NCI-H2081 treated with DMSO at 0.1 percent for 48 hours (cell line): ENCODE measurements around the gene FAM171A1.
"Not testable (repeated sequence)": the region's sequence is repeated elsewhere in the genome, so short reads cannot be mapped to it uniquely, and the experiment has no call there.

Experiments
- DNase-seq: peaks from one replicate; lab custom pipeline; 2025; lab: John Stamatoyannopoulos, UW

Gene FAM171A1

DNA sequence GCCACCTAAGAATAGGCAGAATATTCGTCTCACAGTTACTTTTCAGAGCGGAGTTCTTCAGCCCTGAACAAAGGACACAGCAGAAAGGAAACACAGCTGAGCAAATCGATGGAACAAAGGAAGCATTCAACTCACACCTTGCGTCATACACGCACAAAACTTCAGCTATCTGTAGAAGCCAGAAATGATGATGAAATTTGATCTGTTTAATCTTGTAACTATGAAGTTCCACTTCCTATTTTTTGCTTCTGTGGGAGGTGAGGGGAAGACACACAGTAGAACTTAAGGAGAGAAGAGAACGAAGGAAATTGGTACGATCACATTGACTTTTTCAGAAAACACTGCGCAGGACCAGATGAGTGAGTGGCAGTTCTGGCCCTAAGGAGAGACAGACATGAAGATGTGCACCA, 26.2 kb downstream of the FAM171A1 start:
- DNase-seq: peak; percentile 15

DNA sequence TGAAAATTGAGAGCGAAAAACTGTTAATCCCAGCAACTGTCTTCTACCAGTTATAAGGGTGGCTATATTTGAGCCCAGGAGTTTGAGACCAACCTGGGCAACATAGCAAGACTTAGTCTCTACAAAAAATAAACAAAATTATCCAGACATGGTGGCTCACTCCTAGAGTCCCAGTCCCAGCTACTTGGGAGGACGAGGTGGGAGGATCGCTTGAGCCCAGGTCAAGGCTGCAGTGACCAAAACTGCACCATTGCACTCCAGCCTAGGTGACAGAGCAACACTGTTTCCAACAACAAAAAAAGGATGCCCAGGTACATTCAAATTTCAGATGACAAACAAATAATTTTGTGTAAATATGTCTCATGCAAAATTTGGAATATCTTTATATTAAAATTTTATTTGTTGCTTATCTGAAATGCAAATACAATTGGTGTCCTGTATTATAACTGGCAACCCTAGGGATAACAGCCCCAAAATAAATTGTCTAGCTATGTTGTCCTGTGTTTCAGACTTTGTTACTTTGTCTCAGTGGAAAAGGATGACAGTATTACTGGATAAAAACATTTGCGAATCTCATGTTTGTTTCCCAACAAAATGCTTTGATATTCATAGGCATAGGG, 26.7 kb downstream of the FAM171A1 start:
- DNase-seq: no peak

DNA sequence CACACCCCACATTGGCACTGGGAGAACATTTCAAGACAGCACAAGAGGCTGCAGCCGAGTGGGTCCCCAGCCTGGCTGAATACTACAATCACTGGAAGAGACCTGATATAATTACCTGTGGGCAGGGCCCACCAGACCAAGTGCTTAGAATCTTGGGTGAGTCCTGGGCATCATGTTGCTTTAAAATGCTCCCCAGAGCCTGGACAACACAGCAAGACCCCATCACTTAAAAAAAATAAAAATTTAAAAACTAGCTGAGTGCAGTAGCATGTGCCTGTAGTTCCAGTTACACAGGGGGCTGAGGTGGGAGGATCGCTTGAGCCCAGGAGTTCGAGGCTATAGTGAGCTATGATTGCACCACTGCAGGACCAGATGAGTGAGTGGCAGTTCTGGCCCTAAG, 28.1 kb downstream of the FAM171A1 start:
- no peak for DNase-seq

DNA sequence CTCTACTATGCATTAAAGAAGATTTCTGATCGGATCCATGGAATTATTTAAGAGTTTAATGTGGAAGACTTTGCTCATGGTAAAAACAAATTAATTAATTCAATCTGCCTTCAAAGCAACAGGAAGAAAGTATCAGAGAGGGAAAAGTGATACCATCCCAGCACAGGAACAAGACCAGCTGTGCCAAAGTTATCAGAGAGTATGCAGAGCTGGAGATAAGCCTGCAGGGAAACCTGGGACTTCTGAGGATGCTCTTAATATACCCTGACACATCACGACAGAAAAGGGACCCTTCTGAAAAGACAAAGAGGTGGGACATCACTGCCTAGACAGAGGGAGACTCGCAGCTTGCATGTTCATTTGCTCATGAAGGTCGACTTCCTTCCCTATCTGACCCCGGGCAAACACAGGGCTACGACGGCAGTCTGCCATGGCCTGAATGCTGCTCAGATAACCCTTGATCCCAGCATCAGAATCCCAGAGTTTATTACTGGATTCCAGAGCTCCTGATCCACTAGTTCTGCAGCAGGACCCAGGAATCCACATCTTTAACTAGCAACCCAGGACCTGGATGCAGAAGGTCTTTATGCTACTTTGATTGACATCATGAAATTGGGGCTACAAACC, 29.5 kb downstream of the FAM171A1 start:
- no peak for DNase-seq

DNA sequence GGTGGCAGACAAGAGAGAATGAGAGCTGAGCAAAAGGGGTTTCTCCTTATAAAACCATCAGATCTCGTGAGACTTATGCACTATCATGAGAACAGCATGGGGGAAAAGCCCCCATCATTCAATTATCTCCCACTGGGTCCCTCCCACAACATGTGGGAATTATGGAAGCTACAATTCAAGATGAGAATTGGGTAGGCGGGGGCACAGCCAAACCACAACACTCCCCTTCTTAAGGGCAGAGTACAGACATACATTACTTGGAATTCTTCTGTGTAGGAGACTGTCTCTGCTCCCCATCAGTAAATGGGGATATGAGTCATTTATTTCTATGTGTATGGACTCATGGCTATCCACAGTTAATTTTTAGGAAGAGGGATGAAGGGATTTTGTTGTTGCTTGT, 31.2 kb downstream of the FAM171A1 start:
- DNase-seq: no peak

DNA sequence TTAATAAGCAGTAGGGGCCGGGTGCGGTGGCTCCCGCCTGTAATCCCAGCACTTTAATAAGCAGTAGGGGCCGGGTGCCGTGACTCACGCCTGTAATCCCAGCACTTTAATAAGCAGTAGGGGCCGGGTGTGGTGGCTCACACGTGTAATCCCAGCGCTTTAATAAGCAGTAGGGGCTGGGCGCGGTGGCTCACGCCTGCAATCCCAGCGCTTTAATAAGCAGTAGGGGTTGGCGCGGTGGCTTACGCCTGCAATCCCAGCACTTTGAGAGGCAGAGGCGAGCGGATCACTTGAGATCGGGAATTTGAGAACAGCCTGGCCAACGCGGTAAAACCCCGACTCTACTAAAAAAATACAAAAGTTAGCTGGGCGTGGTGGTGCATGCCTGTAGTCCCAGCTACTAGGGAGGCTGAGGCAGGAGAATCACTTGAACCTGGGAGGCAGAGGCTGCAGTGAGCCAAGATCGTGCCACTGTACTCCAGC, 33.6 kb downstream of the FAM171A1 start:
- not testable (repeated sequence) for DNase-seq

DNA sequence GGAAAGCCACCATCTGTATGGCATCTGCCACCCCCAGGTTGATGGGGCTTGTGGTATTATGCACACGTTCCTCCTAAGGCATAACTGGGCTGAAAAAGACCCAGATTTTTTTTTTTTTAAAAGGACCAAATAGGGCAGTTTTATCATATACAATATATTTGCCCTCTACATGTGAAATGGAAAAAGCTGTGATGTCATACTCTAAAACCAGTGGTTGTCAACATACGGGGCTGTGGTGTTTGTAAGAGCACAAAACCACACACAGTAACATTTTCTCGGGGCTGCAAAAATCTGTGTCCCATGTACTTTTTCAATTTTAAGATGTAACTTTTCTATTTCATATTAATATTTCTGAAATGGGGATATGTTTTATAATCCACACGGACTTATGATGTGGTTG, 34.9 kb downstream of the FAM171A1 start:
- no peak for DNase-seq

DNA sequence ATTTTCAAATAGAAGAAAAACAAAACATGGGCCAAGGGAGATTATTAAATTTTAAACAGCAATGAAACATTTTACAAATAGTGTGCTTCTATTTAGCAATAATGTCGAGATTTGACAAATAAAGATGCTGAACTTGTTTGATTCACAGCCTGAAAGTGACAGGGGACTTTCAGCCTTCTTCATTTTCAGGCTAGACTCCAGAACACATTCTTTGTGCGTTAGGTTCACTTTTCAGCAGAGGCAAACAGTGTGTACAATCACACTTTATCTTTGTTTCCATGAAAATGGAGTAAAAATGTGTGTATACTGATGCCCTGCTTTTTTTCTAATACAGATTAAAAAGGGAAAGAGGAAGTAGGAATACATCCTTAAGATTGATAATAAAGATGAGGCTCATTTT, 35.6 kb downstream of the FAM171A1 start:
- no peak for DNase-seq

DNA sequence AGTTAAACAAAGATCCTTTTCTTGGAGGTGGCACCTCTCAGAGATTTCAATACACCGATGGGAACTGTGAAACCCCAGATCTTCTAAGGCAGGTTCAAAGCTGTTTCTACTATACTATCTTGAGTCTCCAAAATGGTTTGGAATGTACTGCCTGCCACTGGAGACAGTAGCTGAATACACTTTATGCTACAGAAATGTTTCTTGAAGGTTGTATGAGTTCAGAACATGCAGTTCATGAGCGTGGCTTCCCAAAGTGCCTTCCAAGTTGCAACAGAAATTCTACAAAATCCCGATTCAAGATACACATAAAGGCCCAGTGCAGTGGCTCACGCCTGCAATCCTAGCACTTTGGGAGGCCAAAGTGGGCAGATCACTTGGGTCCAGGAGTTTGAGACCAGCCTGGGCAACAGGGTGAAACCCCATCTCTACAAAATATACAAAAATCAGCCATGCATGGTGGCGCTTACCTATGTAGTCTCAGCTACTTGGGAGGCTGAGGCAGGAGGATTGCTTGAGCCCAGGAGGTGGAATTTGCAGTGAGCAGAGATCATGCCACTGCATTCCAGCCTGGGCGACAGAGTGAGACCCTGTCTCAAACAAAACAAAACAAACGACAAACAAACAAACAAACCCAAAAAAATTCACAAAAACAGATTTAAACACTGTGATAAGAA, 36.3 kb downstream of the FAM171A1 start:
- DNase-seq: no peak

DNA sequence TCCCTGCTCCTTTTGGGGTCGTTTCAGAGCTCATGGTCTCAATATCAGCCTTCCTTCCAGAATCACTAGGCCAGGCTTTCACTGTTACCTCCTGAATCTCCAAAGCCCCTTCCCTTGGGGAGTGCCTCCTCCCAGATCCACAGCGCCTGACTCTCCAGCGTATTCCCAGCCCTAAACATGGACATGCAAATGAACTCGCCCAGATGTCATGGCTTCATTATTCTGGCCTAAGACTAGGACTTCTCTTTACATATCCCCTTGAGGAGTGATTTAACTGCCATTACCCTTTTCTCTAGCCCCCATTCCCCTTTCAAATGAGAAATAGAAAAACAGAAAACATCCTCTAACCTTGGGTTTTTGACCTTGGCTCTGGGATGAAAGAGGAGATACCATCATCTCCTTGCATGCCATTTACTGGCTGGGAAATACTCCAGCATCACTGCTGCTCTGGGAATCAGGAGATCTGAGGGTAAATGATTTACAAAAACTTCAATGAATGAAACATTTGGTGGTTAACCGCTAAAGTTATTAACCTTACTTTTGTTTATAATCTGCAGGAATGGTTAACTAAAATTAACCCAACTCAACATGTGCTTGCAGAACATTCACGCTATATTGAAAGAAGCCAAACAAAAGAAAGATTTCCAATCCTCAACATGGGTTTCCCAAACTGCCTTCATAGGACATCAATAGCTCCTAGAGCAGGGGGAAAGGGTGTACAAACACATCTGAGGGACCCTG, 37.0 kb downstream of the FAM171A1 start:
- no peak for DNase-seq

DNA sequence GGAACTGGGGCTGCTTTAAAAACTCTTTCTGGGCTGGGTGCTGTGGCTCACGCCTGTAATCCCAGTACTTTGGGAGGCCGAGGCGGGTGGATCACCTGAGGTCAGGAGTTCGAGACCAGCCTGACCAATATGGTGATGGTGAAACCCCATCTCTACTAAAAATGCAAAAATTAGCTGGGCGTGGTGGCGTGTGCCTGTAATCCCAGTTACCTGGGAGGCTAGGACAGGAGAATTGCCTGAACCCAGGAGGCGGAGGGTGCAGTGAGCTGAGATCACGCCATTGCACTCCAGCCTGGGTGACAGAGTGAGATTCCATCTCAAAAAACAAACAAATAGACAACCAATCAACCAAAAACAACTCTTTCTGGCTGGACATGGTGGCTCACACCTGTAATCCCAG, 37.9 kb downstream of the FAM171A1 start:
- not testable (repeated sequence) for DNase-seq

DNA sequence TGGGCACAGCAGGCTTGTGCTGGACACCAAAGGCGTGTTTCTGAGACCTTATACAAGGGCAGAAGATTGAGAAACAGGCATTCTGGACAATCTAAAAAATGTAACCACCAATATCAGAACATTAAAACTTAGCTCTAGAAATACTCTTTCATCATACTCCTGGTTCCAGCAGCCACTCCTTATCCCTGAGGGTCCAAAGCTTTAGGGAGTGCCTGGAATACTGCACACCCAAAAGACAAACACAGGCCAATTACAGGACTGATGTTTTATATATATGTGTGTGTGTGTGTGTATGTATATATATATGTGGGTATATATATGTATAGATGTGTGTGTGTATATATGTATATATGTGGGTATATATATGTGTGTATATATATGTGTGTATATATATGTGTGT, 39.6 kb downstream of the FAM171A1 start:
- DNase-seq: no peak

DNA sequence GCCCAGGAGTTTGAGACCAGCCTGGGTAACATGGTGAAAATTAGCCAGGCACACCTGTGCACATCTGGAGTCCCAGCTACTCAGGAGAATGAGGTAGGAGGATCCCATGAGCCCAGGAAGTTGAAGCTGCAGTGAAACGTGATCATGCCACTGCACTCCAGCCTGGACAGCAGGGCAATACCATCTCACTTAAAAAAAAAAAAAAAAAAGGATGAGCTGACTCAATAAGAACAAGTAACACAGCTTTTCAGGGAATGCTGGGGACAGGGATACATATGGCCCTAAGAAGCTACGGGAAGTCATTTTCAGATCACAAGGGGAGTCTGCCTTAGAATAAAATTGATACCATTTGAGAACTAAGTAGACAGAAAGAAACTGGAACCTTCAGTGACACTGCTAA, 41.7 kb downstream of the FAM171A1 start:
- no peak for DNase-seq

DNA sequence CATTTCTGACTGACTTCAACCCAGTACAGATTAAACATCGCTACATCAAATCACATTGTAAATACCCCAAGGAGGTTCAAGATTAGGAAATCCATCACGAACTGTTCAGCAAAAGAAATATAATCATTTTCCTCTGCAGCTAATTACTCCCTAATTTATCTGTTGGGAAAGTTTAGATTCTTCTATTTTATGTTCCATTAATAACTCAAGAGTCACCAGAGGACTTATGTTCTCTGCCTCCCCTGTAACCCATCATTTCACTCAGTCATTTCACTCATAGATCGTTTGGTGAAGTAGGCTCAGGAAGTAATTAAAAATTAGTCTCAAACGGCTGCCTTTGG, 45.2 kb downstream of the FAM171A1 start:
- no peak for DNase-seq

DNA sequence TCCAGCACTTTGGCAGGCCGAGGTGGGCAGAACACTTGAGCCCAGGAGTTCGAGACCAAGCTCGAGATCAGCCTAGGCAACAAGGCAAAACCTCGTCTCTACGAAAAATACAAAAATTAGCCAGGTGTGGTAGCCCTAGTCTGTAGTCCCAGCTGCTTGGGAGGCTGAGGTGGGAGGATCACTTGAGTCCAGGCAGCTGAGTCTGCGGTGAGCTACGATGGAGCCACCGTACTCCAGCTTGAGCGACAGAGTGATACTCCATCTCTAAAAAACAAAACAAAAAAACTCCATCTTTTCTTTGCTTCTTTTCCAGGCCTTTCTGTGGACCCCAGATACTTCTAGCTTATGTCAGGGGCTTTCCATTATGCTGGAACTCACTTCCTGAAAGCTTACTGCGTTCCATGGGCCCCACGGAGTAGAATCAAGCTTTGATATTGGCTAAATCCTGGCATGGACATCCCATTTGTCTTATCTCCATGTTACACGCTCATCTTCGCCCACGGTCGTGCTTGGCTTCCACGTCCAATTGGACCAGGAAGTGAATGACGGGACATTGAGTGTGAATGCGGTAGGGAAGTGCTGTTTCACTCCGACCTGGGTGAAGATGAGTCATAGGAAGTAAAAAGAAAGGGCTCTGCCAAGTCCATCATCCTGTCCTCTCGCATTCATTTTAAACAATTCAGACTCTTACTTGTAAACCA, 45.7 kb downstream of the FAM171A1 start:
- DNase-seq: no peak

DNA sequence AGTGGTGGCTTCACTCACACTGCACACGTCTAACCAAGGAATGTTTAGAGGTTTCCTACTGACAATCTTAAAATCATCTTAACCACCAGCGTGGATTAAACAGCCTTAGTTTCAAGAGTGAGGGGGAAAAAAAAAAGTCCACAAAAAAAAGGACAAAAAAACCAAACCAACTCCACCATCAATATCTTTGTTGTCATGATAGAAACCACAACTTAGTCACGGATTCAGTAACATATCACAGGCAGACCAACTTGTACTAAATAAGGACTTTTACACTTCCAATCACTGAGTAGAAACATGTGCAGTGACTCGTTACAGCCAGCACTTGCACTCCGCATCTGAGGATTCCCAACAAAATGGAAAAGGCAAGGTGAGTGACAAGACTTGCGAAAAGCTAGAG, 46.5 kb downstream of the FAM171A1 start:
- no peak for DNase-seq

DNA sequence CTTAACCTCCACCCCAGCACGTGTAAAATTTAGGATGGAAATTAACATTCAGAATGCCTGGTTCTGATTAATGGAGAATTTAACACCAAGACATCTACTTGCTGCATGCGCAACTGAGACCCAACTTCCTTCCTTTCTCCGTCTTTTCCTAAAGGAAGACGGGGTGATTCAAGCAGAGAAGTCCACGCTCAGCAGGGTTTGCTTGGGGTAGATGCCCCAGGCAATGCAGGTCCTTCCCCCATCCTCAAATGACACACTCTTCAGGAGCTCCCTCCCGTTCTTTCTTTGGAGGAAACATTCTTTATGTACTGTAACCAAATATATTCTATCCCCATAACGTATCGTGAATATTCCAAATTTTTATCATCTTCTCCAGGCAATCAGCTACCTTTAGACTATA, 47.0 kb downstream of the FAM171A1 start:
- DNase-seq: no peak

DNA sequence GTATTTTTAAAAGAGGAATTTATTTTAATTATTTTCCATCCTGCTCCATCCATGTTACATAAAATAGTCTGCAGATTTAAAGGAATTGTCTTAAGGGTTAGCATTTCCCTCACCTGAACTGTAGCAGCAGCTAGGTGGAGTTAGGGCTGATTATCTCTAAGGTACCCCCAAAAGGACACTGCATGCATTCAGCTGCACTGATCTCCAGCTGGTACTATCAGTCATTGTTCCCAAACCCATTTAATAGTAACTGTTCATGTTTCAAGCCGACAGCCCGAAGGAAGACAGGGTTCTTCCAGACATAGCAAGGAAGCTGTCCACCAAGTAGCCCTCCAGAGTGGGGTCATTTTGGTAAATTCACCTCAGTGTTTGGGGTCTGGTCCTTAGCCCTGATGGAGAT, 48.7 kb downstream of the FAM171A1 start:
- no peak for DNase-seq

DNA sequence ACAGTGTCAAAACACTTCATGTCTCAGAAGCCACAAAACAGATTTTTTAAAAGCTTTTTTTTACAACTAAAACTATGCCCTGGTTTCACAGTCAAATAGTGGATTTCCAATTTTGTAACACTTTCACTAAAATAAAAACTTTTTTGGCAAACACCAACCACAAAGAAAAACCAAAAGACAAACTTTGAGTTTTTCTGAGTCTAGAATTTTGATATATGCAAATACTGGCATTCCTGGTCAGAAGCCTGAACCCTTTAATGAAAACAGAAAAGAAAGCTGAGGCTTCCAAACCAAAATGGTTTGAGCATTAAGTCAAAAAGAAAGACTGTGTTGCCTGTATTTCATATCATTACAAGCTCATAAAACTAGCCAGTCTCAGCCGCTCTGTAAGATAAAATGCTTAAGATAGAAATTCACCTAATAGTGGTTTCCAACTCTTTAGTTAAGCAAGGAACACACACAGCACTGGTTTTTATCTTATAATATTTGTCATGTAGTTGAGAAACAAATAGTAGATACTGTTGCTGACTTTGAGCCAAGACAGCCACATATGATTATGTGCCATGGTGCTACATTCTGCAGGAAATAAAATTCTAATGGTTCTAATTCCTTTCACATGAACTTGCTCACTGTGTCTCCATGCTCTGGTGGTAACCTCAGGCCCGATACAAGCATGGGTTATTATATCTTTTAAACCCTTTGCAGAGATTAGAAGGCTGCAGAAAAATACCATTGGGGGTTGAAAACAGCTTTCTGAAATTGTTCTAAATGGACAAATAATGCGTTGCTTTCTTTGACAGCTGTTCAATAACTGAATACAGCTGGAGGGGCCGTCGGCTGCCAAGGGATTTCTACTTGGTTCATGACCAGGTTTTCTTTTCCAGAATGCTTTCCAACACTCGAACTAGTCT, 49.4 kb downstream of the FAM171A1 start:
- no peak for DNase-seq

DNA sequence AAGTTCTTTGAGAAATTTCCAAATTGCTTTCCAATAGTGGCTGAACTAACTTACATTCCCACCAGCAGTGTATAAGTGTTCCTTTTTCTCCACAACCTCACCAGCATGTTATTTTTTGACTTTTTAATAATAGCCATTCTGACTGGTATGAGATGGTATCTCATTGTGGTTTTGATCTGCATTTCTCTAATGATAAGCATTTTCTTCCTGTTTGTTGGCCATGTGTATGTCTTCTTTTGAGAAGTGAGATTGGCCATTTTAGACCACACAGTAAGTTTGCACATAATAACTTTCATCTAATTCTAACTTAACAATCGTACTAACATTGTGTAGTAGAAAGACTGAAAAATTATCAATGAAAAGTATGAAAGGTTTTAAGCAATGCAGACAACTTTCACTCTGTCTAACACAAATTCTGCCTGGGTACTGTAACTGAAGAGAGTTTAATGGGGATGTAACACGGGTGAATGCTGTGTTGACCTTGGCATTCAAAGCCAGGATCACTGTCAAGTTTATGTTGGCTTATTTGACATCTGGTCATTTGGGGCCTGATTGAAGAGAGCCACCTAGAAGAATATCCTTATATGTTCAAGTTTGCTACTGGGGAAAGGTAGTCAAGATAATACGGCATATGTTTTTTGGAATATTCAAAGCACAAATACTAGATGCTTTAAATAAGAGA, 50.4 kb downstream of the FAM171A1 start:
- DNase-seq: no peak

DNA sequence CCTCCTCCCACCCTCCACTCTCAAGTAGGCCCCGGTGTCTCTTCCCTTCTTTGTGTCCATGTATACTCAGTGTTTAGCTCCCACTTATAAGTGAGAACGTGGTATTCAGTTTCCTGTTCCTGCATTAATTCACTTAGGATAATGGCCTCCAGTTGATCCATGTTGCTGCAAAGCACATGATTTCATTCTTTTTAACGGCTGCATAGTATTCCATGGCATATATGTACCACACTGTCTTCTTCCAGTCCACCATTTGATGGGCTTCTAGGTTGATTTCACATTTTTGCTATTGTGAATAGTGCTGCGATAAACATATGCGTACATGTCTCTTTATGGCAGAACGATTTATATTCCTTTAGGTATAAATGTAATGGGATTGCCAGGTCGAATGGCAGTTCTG, 51.0 kb downstream of the FAM171A1 start:
- no peak for DNase-seq
